WERI-Rb-1 (cell line): Measurements from ENCODE around the gene CRISP2.

ENCODE experiments used
- DNase-seq: peaks from one replicate; pipeline ENCODE4 v3.0.0-alpha.2; 2020
- H3K27ac ChIP-seq: fragments of 250-450 bp; sonication (Bioruptor Pico); 2 replicates; pipeline ENCODE4 v1.5.1; 2020; ENCODE audit warnings: mild to moderate bottlenecking, moderate library complexity
- H3K27me3 ChIP-seq: fragments of 250-450 bp; sonication (Bioruptor Pico); 2 replicates; pipeline ENCODE4 v1.5.1; 2021; ENCODE audit warnings: mild to moderate bottlenecking, low read depth, moderate library complexity; ENCODE audit not compliant: insufficient read depth, severe bottlenecking
- H3K36me3 ChIP-seq: fragments of 250-450 bp; sonication (Bioruptor Pico); 2 replicates; pipeline ENCODE4 v1.5.1; 2020; ENCODE audit warnings: mild to moderate bottlenecking, moderate library complexity
- H3K4me3 ChIP-seq: 2 replicates; pipeline ENCODE4 v1.5.1; 2011; ENCODE audit warnings: low read depth, mild to moderate bottlenecking, control low read depth, low read length
- H3K9me3 ChIP-seq: fragments of 250-450 bp; sonication (Bioruptor Pico); 2 replicates; pipeline ENCODE4 v1.5.1; 2021; ENCODE audit warnings: mild to moderate bottlenecking, moderate library complexity; ENCODE audit not compliant: severe bottlenecking
- CTCF ChIP-seq: IDR thresholded peaks from 2 replicates; pipeline ENCODE4 v1.5.1; 2011; ENCODE audit warnings: low read depth, mild to moderate bottlenecking, control low read depth, inconsistent platforms, low read length

Gene CRISP2

DNA sequence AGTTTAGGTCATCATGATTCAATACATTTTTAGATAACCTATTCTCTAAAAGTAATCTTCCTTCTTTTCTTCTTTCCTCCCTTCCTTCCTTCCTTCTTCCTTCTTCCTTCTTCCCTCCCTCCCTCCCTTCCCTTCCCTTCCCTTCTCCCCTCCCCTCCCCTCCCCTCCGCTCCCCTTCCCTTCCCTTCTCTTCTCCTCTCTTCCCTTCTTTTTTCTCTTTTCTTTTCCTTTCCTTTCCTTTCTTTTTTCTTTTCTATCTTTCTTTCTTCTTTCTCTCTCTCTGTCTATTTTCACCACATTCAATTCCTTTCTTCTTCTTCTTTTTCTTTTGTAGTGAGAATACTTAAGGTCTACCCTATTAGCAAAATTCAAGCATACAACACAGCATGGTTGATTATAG, 59.4 kb downstream of the CRISP2 start:
- no peak for TF ChIP-seq CTCF
- Histone ChIP-seq H3K4me3 (no peak overlapping the region), H3K9me3 (no peaks in the 10 kb centered on the region), H3K27me3 (no peaks in the 10 kb centered on the region), H3K27ac (no peak overlapping the region), H3K36me3 (no peaks in the 10 kb centered on the region)
- DNase-seq = no peak

- H3K27ac ChIP-seq = no peak overlapping the region
- H3K27me3 ChIP-seq = no peaks in the 10 kb centered on the region
- H3K9me3 ChIP-seq = no peaks in the 10 kb centered on the region
- DNase-seq = no peak
- H3K36me3 ChIP-seq = no peaks in the 10 kb centered on the region
- no peak for TF ChIP-seq CTCF
- no peak overlapping the region for H3K4me3 ChIP-seq
Measured at GRCh38 chr6:49653438-49653837, 59.9 kb downstream of the CRISP2 start.

GRCh38 chr6:49651239-49651638, 62.1 kb downstream of the CRISP2 start:
- H3K9me3 ChIP-seq = no peaks in the 10 kb centered on the region
- no peak for TF ChIP-seq CTCF
- H3K4me3 ChIP-seq = no peak overlapping the region
- DNase-seq = no peak
- no peak overlapping the region for H3K27ac ChIP-seq
- no peaks in the 10 kb centered on the region for H3K36me3 ChIP-seq
- no peaks in the 10 kb centered on the region for H3K27me3 ChIP-seq

GRCh38 chr6:49649988-49650387, 63.4 kb downstream of the CRISP2 start:
- no peak overlapping the region for H3K4me3 ChIP-seq
- no peaks in the 10 kb centered on the region for H3K27me3 ChIP-seq
- no peaks in the 10 kb centered on the region for H3K9me3 ChIP-seq
- no peaks in the 10 kb centered on the region for H3K36me3 ChIP-seq
- no peak for DNase-seq
- H3K27ac ChIP-seq = no peak overlapping the region
- TF ChIP-seq CTCF = no peak

GRCh38 chr6:49648036-49648435, 65.3 kb downstream of the CRISP2 start:
- Histone ChIP-seq H3K27me3 (no peaks in the 10 kb centered on the region), H3K9me3 (no peaks in the 10 kb centered on the region), H3K4me3 (no peak overlapping the region), H3K36me3 (no peaks in the 10 kb centered on the region), H3K27ac (no peak overlapping the region)
- TF ChIP-seq CTCF = no peak
- no peak for DNase-seq

DNA sequence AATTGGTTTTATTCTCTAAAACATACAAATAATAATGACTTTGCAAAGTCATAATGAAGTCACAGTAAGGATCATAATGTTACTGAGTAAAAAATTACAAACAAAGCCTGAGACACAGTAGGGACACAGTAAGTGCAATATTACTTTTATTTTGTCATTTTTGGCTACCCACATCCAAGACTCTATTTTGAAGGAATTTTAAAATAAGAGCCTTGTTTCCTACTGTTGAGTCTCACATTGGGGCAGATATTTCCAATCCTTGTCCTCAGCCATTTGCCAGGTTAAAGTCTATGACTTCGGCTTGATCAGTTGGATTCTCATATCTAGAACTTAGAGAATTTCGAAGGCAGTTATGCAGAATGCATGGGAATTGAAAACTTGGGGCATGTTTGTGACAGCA, 65.9 kb downstream of the CRISP2 start:
- Histone ChIP-seq H3K4me3 (no peak overlapping the region), H3K9me3 (no peaks in the 10 kb centered on the region), H3K36me3 (no peaks in the 10 kb centered on the region), H3K27me3 (no peaks in the 10 kb centered on the region), H3K27ac (no peak overlapping the region)
- TF ChIP-seq CTCF = no peak
- DNase-seq = no peak
